RPMI8226 (cell line): ENCODE data around the gene ADCY7.

ENCODE experiments used
- DNase-seq: peaks from one replicate; pipeline ENCODE4 v3.0.0-alpha.2; 2015

Gene ADCY7

DNA sequence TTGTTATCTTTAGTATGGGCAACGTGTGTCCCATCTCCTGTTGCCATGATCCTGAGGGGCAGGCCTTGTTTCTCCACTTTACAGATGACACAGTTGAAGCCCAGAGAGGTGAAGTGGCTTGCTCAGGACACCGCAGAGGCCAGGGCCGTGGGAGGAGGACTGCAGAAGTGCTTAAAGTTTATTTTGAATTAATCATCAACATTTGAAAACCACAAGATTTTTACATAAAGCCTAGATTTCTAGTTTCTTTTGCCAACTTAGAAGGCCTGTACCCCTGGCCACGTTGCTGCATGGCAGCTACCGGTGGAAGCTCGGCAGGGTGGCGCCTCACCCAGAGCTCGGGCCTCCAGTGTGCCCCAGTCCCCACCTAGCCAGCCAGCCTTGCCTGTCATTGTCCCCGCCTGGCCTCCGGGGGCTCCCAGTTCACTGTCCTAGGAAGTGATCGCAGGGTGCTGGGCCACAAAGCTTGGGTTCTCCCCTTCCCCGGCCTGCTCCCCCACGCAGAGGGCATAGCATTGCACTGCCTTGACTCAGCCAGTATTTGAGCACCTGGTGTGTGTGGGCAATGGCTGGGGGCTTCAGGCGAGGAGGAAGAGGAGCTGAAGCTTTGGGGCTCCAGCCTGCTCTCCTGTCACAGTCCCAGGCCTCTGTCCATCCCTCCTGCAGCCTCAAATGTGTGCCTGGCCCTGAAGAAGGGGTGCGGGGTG is 14.8 kb upstream of the ADCY7 start:
- DNase-seq, result no peak

DNA sequence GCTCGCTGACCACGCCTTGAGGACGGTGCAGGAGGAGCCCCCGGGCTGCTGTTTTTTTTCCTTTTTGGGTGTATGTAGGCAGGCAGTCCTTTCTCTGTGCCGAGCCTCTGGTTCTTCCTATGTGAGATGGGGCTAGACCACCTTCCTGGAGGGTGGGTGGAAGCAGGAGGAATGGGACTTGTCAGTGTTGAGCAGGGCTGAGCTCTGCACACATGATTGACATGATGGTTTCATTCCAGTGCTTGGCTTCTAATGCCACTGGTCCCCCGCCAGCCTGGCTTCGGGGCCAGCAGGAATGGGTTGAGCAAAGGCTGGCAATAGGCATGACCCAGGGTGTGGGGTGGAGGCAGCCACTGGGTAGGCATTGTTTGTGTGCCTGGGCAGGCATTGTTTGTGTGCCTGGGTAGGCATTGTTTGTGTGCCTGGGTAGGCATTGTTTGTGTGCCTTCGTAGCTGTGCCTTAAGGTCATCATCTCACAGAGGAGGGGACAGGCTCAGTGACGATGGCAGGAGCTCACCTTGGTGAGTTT is 14.2 kb upstream of the ADCY7 start:
- no peak for DNase-seq

DNA sequence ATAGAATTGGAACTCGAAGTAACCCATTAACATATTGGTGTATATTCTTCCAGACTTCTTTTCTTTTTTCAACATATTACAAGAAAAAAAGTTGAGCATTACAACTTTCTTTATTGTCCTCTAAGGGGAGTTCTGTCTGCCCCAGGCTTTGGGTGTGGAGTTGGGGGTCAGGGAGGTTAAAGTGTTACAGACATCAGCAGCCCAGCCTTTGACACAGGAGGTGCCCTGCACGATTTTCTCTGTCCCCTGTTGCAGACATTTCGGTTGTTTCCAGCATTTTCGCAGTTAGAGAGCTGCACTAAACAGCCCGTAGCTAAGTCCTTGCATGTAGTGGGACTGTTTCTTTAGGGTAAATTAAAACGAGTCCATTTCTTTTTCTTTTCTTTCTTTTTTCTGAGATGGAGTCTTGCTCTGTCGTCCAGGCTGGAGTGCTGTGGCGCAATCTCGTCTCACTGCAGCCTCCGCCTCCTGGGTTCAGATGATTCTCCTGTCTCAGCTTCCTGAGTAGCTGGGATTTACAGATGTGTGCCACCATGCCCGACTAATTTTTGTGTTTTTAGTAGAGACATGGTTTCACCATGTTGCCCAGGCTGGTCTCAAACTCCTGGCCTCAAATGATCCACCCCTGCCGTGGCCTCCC is 13.4 kb upstream of the ADCY7 start:
- no peak for DNase-seq

- DNase-seq, result no peak
These were observed 12.8 kb upstream of the ADCY7 start for GRCh38 chr16:50253514-50253910.

DNA sequence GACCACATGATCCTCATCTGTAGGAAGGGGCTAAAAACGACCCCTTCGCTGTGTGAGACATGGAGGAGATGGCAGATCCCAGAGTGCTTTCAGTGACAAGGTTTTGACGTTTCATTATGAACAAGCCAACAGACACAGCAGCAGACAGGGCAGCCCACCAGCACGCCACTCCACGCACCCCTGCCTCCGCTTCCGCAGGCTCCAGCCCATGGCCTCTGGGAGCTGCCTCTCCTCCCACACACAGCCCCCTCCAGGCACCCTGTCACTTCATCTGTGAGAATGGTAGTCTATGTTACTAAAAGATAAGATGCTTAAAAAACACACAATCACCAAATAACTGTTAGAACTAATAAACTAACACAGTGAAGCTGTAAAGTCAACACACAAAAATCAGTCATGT is 12.3 kb upstream of the ADCY7 start:
- no peak for DNase-seq

DNA sequence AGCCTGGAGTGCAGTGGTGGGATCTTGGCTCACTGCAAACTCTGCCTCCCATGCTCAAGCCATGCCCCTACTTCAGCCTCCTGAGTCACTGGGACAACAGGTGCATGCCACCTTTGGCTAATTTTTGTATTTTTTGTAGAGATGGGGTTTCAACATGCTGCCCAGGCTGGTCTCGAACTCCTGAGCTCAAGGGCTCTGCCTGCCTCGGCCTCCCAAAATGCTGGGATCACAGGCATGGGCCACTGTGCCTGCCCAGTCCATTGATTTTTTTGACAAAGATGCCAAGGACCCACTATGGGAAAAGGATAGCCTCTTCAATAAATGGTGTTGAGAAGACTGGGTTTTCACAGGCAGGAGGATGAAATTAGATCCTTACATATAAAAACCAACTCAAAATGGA is 10.8 kb upstream of the ADCY7 start:
- DNase-seq, result no peak

DNA sequence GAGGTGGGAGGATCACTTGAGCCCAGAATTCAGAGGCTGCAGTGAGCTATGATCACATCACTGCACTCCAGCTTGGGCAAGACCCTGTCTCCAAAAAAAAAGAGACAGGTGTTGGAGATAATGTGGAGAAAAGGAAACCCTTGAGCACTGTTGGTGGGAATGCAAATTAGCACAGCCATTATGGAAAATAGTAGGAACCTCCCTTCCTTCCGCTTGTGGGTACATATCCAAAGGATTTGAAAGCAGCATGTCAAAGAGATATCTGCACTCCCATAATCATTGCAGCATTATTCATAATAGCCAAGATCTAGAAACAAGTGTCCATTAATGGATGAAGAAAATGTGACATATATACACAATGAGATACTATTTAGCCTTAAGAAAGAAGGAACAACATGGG is 9.7 kb upstream of the ADCY7 start:
- no peak for DNase-seq

DNA sequence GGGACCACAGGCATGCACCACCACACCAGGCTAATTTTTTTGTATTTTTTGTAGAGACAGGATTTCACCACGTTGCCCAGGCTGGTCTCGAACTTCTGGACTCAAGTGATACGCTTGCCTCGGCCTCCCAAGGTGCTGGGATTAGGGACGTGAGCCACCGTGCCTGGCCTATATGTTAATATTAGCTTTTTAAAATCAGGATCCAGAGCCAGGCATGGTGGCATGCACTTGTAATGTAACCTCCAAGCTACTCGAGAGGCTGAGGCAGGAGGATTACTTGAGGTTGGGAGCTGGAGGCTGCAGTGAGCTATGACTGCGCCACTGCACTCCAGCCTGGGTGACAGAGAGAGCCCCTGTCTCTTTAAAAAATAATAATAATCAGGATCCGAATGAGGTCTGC is 8.5 kb upstream of the ADCY7 start:
- DNase-seq, result no peak

DNA sequence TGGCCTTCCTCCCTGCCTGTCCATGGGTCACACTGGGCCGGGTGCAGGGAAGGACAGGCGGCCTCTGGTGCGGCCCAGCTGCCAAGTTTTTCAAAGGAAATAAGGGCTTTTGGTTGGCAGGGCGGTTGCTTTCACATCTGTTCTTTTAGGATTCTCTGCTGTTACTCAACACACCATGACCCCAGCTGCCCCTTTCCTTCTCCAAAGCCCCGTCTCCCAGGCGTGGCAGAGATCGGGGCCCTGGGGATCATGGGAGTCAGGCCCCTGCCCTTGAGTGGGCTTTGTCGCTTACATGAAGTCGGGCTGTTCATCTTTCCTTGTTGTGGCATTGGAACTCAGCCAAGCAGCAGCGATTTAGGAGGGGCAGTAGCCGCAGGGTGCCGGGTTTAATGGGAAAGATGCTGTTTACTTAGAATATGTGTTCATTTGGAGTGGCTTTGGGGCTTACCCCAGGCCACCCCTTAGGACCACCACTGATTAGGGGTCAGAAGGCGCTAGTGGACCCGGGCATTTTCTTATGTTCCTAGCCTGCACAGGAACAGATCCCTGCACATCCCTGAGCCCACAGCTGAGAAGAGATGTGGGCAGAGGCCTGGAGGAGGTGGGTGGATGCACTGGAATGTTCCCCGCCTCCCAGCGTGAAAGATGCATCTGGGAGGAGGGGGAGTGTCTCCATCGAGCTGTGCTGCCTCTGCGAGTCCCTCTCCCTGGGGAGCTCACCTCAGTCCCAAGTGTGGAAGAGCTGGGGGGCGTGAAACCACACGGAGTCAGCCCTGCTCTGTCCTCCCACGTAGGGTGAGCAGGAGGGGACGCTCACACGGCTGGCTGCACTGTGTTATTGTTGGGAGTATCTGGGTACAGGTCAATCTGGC is 6.8 kb upstream of the ADCY7 start:
- DNase-seq, result no peak

- no peak for DNase-seq
These were observed 5.9 kb upstream of the ADCY7 start for GRCh38 chr16:50260206-50261159.

- DNase-seq, result no peak
These were observed 5.1 kb upstream of the ADCY7 start for GRCh38 chr16:50261160-50261706.

- DNase-seq, result no peak
These were observed 4.6 kb upstream of the ADCY7 start for GRCh38 chr16:50261707-50262235.

GRCh38 chr16:50263060-50263909 is 3.1 kb upstream of the ADCY7 start:
- no peak for DNase-seq

GRCh38 chr16:50263940-50264929 is 2.1 kb upstream of the ADCY7 start:
- DNase-seq, result no peak

- peak; percentile 85 for DNase-seq
These were observed 1.1 kb upstream of the ADCY7 start for GRCh38 chr16:50265260-50265659.

DNA sequence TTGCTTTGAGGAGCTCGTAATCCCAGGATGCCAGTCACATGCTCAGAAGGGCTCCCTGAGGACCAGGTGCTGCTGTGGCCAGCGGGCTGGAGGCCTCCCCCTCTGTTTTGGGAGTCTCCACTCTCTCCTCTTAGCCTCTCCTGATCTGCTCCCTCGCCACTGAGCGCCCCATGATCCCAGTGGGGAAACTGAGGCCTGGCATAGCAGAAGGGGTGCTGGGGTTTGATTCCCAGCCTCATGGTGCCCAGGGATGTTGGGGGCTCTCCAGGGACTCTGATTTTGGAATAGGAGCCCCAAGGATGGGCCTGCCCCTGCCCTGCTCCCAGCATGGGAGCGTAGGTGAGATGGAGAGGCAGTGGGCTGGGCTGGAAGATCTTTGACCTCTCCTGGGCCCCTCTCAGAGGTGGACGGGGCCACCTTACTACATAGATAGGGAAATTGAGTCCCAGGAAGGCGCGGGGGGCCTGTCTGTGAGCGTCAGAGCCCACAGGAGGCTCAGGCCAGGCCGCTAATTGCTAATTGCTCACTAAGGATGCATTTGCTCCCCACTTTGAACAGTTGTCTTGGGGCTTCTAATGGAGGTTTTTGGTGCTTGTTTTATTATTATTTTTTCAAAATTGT is 525 bp upstream of the ADCY7 start:
- no peak for DNase-seq

GRCh38 chr16:50267151-50267631 is 840 bp downstream of the ADCY7 start:
- peak; percentile 20 for DNase-seq

- DNase-seq, result peak; percentile 40
These were observed 1.3 kb downstream of the ADCY7 start for GRCh38 chr16:50267651-50268050.

- DNase-seq, result peak; percentile 42
These were observed 2.0 kb downstream of the ADCY7 start for GRCh38 chr16:50268352-50268751.
